Measurements from ENCODE around the gene HLX. TPM values are rescaled to one million over a fixed set of nuclear protein-coding genes. Genes with fewer than 3 reads are reported as not detected.

Gene HLX
- total RNA-seq, 1 experiment from 2014 or later, result 0.39 TPM

DNA sequence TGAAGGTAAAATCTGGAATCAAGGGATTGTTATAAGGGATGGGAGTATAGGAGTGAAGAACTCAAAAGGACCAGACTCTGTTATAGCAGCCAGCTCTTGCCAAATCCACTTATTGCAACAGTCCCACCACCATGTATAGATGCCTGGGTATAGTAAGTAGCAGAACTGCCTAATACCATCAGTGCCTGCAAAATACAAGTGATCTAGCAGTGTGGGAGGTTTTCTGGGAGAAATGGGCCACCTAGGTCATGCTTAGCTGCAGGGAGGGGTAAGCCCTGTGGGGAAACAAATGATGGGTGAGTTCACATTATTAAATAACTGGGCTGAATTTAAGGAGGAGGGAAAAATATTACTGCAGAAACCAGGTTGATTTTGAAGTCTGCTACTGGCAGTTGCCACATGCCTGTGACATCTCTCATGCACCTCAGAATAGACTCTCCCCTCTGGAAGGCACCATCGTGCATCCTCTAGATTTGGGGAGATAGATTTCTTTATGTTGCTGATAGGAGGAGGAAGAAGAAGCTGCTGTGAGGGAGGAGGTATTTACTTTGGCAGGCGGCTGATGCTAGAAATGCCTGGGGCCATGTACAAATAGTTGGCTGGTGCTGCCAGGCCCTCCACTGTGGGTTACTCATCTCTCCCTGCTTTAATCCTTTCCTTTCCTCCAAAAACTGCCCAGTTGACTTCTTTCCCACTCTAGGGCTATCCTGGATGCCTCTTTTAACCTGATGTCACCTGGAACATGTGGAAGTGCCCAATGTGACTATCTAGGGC, 27.5 kb downstream of the HLX start:
- Histone ChIP-seq H3K4me3 (ENCODE audit: low read depth in 2 of 2, low read length in 2 of 2) (no peak overlapping the region), H3K9me3 (ENCODE audit: control insufficient read depth, insufficient read depth, low read depth, low read length) (no peaks in the 10 kb centered on the region), H3K27ac (ENCODE audit: low read length) (no peak overlapping the region), H3K36me3 (ENCODE audit: control insufficient read depth, insufficient read depth, low read length) (no peaks in the 10 kb centered on the region), H3K4me1 (ENCODE audit: control insufficient read depth, insufficient read depth, low read length) (no peaks in the 10 kb centered on the region), H3K27me3 (ENCODE audit: control insufficient read depth, insufficient read depth, low read length) (peaks cover 5% of the 10 kb centered on the region)
- BruUV-seq (replicated peaks), result no TSS peak
- in situ Hi-C loops (cut with HindIII; ENCODE audit: low pct_unique_long_range_greater_than_20kb, low sequenced_read_pairs) (no loop called here), intact Hi-C loops (cut with micrococcal nuclease; ENCODE audit: unreplicated experiment) (no loop called here)
- CTCF ChIA-PET, result no interaction called here
- TF ChIP-seq, protein P1, sequence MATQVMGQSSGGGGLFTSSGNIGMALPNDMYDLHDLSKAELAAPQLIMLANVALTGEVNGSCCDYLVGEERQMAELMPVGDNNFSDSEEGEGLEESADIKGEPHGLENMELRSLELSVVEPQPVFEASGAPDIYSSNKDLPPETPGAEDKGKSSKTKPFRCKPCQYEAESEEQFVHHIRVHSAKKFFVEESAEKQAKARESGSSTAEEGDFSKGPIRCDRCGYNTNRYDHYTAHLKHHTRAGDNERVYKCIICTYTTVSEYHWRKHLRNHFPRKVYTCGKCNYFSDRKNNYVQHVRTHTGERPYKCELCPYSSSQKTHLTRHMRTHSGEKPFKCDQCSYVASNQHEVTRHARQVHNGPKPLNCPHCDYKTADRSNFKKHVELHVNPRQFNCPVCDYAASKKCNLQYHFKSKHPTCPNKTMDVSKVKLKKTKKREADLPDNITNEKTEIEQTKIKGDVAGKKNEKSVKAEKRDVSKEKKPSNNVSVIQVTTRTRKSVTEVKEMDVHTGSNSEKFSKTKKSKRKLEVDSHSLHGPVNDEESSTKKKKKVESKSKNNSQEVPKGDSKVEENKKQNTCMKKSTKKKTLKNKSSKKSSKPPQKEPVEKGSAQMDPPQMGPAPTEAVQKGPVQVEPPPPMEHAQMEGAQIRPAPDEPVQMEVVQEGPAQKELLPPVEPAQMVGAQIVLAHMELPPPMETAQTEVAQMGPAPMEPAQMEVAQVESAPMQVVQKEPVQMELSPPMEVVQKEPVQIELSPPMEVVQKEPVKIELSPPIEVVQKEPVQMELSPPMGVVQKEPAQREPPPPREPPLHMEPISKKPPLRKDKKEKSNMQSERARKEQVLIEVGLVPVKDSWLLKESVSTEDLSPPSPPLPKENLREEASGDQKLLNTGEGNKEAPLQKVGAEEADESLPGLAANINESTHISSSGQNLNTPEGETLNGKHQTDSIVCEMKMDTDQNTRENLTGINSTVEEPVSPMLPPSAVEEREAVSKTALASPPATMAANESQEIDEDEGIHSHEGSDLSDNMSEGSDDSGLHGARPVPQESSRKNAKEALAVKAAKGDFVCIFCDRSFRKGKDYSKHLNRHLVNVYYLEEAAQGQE (IDR thresholded peaks at IDR 0.05; ENCODE audit: insufficient read depth in 1 of 2, low read depth in 2 of 2, low read length in 1 of 2), result no peak
- POLR2A ChIA-PET, result no interaction called here
- no peak for ATAC-seq
- DNase-seq (ENCODE audit: low read depth, low spot score), result no peak

DNA sequence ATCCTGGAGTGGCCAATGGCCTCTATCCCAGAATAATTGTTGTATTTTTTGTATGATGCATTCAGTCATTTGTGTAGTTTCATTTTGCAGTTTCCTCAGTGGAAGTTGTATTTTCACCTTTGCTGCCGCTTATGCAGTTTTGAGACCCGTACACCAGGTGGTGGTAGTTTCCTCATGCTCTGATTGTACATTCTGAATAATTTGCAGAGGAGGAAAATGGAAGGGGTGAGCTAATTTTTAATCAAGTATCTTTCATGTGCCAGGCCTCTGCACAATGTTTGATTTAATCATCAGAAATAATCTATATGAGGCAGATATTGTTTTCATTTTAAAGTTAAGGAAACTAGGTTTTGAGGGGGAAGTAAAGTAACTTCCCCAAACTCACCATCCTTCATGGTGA, 29.5 kb downstream of the HLX start:
- Histone ChIP-seq H3K27ac (ENCODE audit: low read length) (no peak overlapping the region), H3K9me3 (ENCODE audit: control insufficient read depth, insufficient read depth, low read depth, low read length) (no peaks in the 10 kb centered on the region), H3K4me1 (ENCODE audit: control insufficient read depth, insufficient read depth, low read length) (no peaks in the 10 kb centered on the region), H3K36me3 (ENCODE audit: control insufficient read depth, insufficient read depth, low read length) (no peaks in the 10 kb centered on the region), H3K4me3 (ENCODE audit: low read depth in 2 of 2, low read length in 2 of 2) (no peak overlapping the region), H3K27me3 (ENCODE audit: control insufficient read depth, insufficient read depth, low read length) (peaks cover 5% of the 10 kb centered on the region; the same call in 1 of the 2 replicates)
- DNase-seq (ENCODE audit: low read depth, low spot score) (peak; percentile 2), ATAC-seq (no peak)
- ChIA-PET CTCF (interaction anchor here (0.5 to 0.7 kb wide), 3 partner anchors 428 to 793 kb away, joined by 3 to 4 read pairs (median 4); no protein-coding TSS in a partner anchor), POLR2A (no interaction called here)
- BruUV-seq (replicated peaks), result no TSS peak
- intact Hi-C loops (cut with micrococcal nuclease; ENCODE audit: unreplicated experiment), result no loop called here
- in situ Hi-C loops (cut with HindIII; ENCODE audit: low pct_unique_long_range_greater_than_20kb, low sequenced_read_pairs), result no loop called here
- TF ChIP-seq, protein P2, sequence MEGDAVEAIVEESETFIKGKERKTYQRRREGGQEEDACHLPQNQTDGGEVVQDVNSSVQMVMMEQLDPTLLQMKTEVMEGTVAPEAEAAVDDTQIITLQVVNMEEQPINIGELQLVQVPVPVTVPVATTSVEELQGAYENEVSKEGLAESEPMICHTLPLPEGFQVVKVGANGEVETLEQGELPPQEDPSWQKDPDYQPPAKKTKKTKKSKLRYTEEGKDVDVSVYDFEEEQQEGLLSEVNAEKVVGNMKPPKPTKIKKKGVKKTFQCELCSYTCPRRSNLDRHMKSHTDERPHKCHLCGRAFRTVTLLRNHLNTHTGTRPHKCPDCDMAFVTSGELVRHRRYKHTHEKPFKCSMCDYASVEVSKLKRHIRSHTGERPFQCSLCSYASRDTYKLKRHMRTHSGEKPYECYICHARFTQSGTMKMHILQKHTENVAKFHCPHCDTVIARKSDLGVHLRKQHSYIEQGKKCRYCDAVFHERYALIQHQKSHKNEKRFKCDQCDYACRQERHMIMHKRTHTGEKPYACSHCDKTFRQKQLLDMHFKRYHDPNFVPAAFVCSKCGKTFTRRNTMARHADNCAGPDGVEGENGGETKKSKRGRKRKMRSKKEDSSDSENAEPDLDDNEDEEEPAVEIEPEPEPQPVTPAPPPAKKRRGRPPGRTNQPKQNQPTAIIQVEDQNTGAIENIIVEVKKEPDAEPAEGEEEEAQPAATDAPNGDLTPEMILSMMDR (IDR thresholded peaks at IDR 0.05), result peak; percentile 43; the same call in 1 of the 2 replicates
- no peak for TF ChIP-seq POLR2AphosphoS5 (IDR thresholded peaks at IDR 0.05; ENCODE audit: low read depth, low read length)

DNA sequence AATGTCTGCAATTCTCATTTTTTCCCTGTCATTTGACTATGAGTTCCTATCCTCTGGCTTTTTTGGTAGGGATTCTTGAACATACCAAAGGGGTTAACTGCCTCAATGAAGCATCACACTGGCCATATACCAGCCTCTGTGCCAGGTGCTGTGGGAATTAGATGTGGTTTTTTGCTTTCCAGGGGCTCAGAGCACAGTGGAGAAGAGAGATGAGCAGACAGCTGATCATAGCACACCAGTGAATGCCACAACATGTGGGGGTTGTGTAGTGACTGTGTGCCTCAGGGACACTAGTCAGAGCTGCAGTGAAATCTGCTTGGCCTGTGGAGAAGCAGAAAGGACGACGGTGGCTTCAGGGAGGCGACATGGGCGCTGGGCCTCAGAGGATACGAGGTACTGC, 30.8 kb downstream of the HLX start:
- Histone ChIP-seq H3K27ac (ENCODE audit: low read length) (no peak overlapping the region), H3K4me1 (ENCODE audit: control insufficient read depth, insufficient read depth, low read length) (no peaks in the 10 kb centered on the region), H3K4me3 (ENCODE audit: low read depth in 2 of 2, low read length in 2 of 2) (no peak overlapping the region), H3K27me3 (ENCODE audit: control insufficient read depth, insufficient read depth, low read length) (peaks cover 5% of the 10 kb centered on the region; the same call in 1 of the 2 replicates), H3K9me3 (ENCODE audit: control insufficient read depth, insufficient read depth, low read depth, low read length) (no peaks in the 10 kb centered on the region), H3K36me3 (ENCODE audit: control insufficient read depth, insufficient read depth, low read length) (no peaks in the 10 kb centered on the region)
- TF ChIP-seq, protein P1 (IDR thresholded peaks at IDR 0.05; ENCODE audit: insufficient read depth in 1 of 2, low read depth in 2 of 2, low read length in 1 of 2), result no peak
- TF ChIP-seq SIN3A (IDR thresholded peaks at IDR 0.05; ENCODE audit: borderline replicate concordance, insufficient read depth, low read depth, low read length) (no peak), POLR2AphosphoS5 (IDR thresholded peaks at IDR 0.05; ENCODE audit: low read depth, low read length) (no peak), TCF7L2 (IDR thresholded peaks at IDR 0.05; ENCODE audit: low read depth, low read length) (no peak)
- TF ChIP-seq, protein P2 (IDR thresholded peaks at IDR 0.05), result no peak
- ATAC-seq, result no peak
- ChIA-PET CTCF (no interaction called here), POLR2A (no interaction called here)
- intact Hi-C loops (cut with micrococcal nuclease; ENCODE audit: unreplicated experiment), result no loop called here
- no peak for DNase-seq (ENCODE audit: low read depth, low spot score)
- in situ Hi-C loops (cut with HindIII; ENCODE audit: low pct_unique_long_range_greater_than_20kb, low sequenced_read_pairs), result no loop called here
- no TSS peak for BruUV-seq (replicated peaks)
